Erythroblast (primary cell): ENCODE measurements around the gene TINAGL1.

ENCODE experiments used
- GATA1 ChIP-seq: IDR thresholded peaks from 2 replicates; pipeline ENCODE4 v1.6.1; 2011; ENCODE audit warnings: low read depth, mild to moderate bottlenecking, control low read depth, low read length, moderate library complexity
- POLR2A ChIP-seq: IDR thresholded peaks from 2 replicates; pipeline ENCODE4 v1.6.1; 2011; ENCODE audit warnings: mild to moderate bottlenecking, low read length

DNA sequence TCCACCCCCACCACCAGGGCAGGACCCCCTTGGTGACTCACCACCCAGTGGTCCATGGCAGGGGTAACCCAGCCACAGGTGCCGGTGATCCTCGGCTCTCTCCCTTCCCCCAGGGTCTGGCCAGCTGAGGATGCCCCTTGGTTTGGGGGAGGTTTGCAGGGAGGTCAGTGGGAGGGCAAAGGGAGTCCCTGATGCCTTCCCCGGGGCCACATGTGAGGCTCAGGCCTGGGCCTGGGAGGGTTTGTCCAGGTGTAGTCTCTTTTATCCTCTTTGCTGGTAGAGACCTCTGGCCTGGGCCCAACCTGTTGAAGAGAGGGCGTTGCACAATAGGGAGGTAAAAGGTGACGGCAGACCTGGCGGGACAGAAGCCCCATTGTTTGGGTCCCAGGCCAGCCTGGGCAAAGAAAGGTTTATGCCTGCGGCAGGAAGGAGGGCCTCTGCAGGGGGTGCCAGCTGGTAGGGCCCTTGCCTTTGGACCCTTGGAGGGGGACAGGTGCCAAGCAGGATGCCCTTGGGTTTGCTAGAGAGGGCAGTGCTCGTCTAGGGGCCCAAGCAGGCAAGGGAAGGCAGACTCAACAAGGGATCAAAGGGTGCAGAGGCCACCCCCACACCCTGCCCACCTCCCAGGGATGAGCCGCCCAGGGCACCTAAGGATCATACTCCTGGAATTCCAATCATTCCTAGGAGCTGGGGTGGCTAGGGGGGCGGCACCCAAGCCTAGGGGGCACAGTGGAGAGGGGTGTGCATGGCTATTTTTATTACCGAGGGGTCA lies 760 bp upstream of the TINAGL1 start:
- no peak for TF ChIP-seq POLR2A
- TF ChIP-seq GATA1: no peak
